Cortex of kidney (tissue), 1 donor: ENCODE measurements around the gene EDARADD.
"Not testable (repeated sequence)": the region's sequence is repeated elsewhere in the genome, so short reads cannot be mapped to it uniquely, and the experiment has no call there.

Source experiments
- DNase-seq: peaks from one replicate; lab custom pipeline; 2025; lab: John Stamatoyannopoulos, UW

The EDARADD gene

DNA sequence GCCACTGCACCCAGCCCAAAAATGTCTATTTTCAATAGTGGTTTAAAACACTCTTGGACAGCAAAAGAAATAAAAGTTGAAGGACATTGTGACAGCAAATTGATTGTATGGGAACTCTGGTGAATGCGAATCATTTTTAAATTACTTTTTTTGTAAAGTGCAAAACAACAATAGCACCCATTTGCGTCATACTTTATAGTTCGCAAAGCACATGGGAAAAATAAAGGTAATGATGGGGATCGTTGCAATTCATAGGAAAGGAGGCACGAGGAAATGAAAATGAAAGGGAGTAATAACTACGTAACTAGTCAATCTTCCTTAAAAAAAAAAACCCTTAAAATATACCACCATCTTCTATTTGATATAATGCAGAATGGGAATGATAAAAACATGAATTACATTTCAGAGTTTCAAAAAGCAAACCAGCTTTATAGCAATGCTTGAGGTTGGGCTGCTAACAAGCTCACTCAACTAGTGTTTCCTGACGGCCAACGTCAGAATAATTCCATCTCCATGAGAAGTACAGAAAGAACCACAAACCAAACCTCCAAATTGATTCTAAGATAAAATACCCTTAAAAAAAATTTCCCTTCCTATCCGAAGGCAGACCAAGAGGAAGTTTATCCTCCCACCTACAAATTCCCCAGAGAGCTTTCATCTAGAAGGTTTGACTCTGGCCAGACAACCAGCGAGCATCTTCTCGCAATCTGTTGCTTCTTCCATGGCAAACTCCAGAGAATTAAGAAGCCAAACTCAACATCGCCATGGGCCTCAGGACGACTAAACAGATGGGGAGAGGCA, at the start of gene EDARADD:
TSS of gene EDARADD (plus strand) at position 606 of the 801 bp plus-strand sequence. CDS start at position 765, 159 bp downstream.
- DNase-seq, result no peak

DNA sequence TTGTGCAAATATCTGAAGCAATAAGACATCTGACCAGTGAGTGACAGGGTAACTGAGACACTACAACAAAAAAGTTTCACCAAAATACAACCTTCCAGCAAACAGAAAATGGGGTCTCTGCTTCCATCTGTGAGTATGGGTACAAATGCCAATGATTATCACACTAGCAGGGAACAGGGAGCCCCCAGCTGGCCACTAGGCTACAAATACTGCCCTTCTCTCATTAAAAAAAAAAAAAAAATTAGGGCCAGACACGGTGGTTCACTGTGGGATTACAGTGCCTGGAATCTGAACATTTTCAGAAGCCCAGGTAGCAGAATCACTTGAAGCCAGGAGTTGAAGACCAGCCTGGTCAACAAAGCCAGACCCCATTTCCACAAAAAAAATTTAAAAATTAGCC, 48.4 kb upstream of the EDARADD start:
- no peak for DNase-seq

DNA sequence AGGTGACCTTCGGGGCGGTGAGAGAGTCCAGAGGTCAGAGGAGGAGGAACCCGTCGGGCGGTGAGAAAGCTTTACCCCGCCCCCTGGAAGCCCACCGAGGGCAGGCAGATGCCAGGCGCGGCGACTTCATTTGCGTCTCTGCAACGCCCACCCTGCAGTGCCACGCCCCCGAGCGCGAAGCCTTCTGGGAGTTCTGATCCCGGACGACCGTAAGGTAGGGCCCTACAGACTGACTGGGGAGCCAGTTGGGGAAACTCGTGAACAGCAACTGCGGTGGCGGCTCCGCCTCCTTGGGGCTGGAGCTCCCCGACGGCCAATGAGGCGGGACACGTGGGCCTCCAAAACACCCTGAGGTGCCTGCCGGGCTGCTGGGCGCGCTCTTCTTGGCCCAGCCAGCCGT, 46.0 kb upstream of the EDARADD start:
- no peak for DNase-seq

DNA sequence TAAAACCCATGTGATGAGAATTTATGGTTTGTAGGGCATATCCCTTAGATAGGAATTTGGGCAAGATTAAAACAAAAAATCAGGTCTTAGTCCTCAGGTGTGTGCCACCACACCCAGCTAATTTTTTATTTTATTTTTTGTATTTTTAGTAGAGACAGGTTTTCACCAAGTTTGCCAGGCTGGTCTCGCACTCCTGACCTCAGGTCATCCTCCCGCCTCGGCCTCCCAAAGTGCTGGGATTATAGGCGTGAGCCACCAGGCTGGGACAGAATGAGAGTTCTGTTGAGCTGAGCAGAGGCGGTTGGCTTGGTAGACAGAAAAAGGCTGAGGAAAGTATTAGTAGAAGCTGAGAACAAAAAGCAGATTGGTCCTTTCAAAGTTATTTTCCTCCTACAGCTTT, 43.8 kb upstream of the EDARADD start:
- DNase-seq, result no peak

DNA sequence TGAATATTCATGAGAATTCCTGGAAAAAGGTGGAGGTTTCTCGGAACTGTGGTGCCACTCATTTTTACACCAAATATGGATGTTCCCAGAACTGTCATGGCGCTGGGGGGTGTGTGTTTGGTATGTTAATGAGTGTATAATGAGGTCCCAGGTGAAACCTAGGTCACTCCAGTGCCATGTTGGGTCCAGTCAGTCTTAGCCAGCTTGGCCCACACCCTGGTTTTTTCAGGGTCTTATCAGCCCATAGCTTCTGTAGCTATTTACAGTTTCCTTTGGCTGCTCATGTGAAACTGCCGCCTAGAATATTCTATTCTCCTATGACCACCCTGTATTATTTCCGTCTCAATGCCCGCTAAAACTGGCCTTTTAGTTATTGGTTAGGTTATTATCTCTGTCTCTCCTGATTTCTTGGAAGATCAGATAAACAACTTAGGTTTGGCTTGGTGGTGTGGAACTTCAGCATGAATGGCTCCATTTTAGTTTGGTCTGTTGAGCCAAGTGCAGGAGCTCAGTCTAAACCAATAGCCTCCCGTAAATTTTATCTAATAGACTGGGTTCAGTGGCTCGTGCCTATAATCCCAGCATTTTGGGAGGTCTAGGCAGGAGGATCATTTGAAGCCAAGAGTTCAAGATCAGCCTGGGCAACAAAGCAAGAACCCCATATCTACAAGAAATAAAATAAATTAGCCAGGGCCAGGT, 42.1 kb upstream of the EDARADD start:
- no peak for DNase-seq

DNA sequence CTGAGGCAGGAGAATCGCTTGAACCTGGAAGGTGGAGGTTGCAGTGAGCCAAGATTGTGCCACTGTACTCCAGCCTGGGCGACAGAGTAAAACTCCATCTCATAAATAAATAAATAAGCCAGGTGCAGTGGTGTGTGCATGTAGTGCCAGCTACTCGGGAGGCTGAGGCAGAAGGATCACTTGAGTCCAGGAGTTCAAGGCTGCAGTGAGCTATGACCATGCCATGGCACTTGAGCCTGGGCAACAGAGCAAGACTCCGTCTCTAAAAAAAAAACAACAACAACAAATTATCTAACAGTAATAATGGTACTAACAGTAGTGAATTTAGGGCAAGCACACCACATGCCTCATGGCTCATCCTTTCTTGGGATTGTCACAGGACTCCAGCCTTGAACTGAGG, 41.3 kb upstream of the EDARADD start:
- not testable (repeated sequence) for DNase-seq

DNA sequence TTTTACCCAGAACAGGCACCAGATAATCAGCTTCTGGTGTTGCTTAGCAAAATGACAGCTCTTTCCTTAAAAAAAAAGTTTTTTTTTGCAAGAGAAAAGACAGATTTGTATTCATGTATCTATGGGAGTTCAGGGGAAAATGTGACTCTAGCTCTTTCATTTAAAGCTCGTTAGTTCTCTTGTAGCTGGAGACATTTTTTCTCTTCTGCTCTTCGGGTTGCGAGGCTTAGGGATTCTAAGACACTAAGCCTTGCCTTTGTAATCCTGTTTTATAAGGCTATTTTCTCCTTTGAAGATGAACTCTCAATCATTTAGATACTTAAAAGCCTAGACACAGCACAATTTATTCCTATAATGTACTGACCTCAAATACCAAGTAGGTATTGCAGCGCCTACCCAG, 40.3 kb upstream of the EDARADD start:
- no peak for DNase-seq

DNA sequence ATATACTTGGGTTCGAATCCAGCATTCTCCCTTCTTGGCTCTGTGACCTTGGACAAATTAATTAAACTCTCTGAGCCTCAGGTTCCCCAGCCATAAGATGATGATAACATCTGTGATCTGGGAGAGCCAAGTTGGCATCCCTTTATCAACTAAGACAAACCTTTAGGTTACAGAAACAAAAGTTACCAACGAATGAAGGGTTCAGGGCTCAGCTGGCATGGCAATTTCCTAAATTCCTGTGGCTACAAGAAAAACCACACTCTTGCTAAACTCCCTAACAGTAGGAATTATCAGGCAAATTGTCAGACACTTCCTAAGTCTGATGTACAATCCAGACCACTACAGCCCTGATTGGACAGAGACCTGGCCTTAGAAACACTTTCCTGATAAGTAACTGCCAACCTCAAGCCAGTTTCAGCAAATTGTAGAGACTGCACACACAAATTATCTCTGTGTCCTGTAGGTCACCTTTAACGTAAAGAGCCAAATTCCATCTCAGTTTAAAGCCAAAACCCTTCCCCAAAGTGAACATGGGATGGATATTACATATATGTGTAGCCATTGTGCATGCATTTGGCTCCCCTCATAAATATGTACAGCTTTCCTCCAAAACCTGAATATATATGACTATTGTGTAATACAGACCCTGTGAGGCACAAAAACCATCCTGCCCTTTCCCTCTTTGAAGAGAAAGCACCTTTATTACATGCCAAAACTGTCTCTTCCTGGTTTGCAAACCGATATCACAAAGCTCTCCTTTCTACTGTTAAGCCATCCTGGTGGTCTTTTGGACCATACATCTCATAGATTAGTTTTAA, 39.5 kb upstream of the EDARADD start:
- DNase-seq, result no peak

DNA sequence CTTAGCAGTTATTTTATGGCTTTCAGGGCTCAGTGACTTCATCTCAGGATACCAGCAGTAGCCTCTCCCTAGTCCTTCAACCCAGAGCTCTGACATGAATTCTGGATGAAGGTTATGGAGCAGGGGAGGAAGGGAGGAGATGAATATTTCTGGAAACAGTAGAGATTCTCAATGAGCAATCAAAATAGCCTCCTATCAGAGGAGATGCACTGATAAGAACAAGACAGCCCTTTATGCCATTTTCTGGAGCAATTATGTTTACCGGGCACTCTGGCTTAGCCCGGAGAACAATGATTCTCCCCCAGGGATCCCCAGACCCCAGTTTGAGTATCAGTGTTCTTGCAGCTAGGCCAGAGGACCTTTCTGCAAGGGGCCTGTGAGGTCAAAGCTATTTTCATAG, 37.9 kb upstream of the EDARADD start:
- DNase-seq, result no peak

DNA sequence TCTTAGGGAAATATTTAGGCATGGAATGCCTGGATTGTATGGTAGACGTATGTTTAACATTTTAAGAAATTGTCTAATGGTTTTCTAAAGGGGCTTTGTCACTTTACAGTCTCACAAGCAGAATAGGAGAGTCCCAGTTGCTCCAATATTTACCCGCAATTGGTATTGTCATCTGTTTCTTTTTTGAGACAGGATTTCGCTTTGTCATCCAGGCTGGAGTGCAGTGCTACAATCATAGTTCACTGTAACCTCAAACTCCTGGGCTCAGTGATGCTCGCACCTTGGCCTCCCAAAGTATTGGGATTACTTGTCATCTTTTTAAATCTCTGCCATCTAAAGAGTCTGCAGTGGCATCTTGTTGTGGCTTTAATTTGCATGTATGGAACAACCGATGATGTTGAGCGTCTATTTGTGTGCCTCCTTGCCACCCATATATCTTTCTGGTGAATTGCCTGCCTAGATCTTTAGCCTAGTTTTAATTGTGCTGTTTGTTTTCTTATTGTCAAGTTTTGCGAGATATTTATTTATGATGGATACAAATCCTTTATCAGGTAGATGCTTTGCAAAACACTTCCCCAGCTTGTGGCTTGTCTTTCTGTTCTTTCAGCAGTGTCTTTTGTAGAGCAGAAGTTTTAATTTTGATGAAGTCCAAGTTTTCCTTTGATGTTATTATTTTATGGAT, 32.0 kb upstream of the EDARADD start:
- DNase-seq, result no peak

DNA sequence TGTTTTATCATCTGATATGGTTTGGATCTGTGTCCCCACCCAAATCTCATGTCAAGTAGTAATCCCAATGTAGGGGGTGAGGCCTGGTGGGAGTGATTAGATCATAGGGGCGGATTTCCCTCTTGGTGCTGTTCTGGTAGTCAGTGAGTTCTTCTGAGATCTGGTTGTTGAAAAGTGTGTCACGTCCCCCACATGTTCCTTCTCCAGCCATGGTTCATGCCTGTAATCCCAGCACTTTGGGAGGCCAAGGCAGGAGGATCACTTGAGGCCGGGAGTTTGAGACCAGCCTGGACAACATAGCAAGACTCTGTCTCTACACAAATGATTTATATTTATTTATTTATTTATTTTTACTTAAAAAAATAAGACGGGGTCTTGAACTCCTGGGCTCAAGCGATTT, 30.8 kb upstream of the EDARADD start:
- DNase-seq, result no peak

DNA sequence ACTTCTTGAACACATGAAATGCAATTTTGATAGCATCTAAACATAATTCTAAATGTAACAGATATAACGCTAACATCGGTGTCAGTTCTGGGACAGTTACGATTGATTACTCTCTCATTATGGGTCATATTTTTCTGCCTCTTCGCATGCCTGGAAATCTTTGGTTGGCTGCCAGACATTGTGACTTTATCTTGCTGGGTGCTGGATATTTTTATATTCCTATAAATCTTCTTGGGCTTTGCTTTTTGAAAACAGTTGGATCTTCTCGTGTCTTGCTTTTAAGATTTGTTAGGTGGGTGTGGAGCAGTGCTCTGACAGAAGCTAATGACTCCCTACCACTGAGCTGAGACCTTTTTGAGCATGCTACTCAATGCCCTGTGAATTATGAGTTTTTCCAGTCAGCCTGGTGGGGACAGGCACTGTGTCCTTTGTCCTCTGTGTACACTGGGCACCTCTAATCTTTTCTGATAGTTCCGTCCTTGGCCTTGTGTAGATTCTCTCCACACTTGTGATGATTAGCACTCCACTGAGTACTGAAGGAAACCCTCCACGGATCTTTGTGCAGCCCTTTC, 28.0 kb upstream of the EDARADD start:
- no peak for DNase-seq

DNA sequence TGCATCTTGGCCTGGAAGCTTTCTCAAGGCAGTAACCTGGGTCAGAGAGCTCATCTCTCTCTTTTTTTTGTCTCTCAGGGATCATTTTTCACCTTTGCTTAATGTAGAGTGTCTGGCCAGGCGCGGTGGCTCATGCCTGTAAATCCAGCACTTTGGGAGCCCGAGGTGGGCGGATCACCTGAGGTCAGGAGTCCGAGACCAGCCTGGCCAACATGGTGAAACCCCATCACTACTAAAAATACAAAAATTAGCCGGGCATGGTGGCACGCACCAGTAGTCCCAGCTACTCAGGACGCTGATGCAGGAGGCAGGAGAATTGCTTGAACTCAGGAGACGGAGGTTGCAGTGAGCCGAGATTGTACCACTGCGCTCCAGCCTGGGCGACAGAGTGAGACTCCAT, 27.4 kb upstream of the EDARADD start:
- not testable (repeated sequence) for DNase-seq

DNA sequence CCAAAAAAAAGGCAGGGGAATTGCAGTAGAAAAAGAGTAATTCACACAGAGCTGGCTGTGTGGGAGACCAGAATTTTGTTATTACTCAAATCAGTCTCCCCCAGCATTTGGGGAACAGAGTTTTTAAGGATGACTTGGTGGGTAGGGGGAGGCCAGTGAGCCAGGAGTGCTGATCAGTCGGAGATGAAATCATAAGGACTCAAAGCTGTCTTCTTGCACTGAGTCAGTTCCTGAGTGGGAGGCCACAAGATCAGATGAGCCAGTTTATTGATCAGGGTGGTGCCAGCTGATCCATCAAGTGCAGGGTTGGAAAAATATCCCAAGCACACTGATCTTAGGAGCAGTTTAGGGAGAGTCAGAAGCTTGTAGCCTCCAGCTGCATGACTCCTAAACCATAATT, 23.7 kb upstream of the EDARADD start:
- DNase-seq, result no peak

DNA sequence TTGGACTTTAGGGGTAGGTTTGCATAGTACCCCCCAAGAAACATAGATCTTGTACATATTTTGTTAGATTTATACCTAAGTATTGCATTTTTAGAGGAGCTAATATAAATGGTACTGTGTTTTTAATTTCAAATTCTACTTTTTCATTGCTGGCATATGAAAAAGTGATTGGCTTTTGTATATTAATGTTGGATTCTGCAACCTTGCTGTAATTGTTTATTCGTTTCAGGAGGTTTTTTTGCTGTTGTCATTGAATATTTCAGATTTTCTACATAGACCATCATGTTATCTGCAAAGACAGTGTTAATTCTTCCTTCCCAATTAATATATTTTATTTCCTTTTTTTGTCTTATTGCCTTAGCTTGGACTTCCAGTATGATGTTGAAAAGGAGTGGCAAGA, 23.0 kb upstream of the EDARADD start:
- no peak for DNase-seq

DNA sequence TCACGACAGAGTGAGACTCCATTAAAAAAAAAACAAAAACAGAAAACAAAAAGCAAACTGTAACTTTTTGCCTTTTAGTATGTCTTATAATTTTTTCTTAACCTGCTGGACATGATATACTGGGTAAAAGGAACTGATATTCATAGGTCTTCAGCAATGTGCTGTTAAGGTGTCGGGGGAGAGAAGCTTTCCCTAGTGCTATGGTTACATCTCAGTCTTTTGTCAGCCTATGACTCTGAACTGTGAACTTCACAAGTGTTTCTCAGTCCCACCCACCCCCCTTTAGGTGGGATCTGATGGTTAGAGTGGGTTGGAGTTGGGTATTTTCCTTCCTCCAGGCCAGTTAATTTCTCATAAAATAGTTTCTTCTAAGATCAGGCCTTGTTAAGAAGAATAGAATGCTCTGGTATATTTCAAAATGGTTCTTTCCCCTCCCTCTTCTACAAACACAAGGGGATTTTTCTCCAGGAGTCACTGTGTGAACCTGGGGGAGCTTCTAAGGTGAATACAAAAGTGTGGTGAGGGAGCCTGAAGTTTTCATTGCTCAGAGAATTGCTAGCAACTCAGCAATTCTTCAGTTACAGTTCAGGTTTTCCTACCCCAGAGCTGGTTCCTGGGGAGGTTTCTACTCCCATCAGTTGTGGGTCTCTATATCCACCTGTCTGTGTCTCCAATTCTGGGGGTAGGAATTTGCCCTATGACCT, 16.1 kb upstream of the EDARADD start:
- DNase-seq, result no peak

DNA sequence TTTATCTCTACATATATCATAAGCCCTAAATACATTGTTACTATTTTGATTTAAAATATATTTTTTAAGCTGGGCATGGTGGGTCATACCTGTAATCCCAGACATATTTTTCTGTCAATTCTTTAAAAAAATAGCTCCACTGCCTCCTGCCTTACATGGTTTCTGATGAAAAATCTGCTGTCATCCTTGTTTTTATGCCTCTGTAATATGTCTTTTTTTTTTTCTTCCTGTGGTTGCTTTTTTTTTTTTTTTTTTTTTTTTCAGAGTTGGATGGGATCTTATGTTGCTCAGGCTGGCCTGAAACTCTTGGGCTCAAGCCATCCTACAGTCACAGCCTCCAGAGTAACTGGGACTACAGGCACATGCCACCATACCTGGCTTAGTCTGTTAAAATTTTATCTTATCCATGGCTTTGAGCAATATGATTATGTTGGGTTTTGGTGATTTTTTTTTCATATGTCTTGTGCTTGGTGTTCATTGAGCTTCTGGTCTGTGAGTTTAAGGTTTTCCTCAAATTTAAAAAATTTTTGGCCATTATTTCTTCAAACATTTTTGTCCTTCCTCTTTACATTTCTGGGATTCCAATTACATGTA, 12.4 kb upstream of the EDARADD start:
- no peak for DNase-seq

DNA sequence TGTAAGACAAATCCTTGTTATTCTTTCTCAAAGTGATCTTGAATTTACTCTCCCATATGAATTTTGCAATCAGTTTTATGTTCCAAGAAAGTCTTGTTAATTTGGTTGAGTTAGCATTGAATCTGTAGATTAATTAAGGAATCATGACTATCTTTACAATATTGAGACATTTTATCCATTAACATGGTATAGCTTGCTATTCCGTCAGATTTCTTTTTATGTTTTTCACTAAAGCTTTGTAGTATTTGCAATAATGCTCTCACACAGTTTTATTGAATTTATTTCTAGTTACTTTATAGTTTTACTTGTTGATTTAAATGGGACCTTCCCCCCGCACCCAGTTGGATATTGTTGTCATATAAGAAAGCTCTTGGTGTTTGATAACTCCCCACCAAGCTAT, 5.8 kb upstream of the EDARADD start:
- no peak for DNase-seq

DNA sequence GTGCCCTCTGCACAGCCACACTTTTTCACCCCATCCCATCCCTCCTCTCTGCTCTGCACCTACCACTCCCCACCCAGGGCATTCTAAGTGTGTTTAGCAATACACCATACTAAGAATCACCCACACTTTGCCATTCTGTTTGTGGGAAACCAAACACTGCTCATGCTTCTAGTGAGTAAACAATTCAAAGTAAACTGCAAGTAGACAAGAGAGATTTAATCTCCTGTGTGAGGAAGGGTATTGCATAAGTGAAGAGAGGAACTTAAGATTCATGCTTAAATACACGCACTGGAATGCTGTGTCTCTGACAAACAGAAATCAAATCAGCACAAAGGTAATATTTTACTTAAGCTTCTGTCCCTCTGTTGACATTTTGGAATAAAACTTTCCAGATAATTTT, 4.8 kb upstream of the EDARADD start:
- DNase-seq, result no peak

DNA sequence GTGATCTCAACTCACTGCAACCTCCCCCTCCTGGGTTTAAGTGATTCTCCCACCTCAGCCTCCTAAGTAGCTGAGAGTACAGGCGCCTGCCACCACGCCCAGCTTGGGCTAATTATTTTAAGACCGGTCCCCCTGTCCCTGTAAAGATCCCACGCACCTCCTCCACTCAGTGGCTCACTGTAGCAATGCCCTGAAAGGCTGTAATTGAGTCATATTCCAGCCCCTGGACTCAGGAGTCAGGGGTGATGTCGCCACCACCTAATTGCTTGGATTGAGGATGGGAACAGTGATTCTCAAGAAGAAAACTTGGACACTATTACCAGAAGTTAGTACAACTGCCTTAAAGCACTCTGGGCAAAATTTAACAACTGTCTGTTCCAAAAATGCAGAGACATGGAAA, 3.1 kb upstream of the EDARADD start:
- DNase-seq, result no peak

DNA sequence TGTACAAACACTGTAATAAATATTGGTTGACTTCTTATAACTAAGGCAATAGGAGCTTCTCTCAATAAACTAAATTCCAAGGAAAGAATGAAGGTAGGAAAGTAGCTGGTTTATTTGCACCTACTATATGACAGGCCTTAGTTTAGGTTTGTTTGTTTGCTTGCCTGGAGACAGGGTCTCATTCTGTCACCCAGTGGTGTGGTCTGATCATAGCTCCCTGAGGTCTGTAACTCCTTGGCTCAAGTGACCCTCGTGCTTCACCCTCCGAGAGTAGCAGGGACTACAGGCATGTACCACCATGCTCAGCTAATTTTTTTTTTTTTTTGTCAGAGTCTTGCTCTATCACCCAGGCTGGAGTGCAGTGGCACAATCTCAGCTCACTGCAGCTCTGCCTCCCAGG, 1.9 kb upstream of the EDARADD start:
- DNase-seq, result no peak
